Vagina (tissue), 2 donors: ENCODE measurements around the gene RGS6. TPM values are rescaled to one million over a fixed set of nuclear protein-coding genes. Genes with fewer than 3 reads are reported as not detected.

Experiments
- DNase-seq, 2 donors: peaks; one replicate each; pipeline ENCODE4 v3.0.0-alpha.2; 2017; ENCODE audit errors: extremely low spot score in 2 of 2
- H3K27ac ChIP-seq: fragments of 200-600 bp; sonication (generic); one replicate; pipeline ENCODE4 v1.5.1; 2019
- H3K27me3 ChIP-seq: fragments of 200-600 bp; sonication (generic); one replicate; pipeline ENCODE4 v1.5.1; 2019
- H3K36me3 ChIP-seq, 2 donors: fragments of 200-600 bp; sonication (generic); one replicate each; pipeline ENCODE4 v1.5.1; 2017 to 2019
- H3K4me1 ChIP-seq: fragments of 200-600 bp; sonication (generic); one replicate; pipeline ENCODE4 v1.5.1; 2019
- H3K4me3 ChIP-seq, 2 donors: fragments of 200-600 bp; sonication (generic); 1 replicate in 1 of 2; 2 replicates in 1 of 2; pipeline ENCODE4 v1.5.1; 2016 to 2019
- H3K9me3 ChIP-seq: fragments of 200-600 bp; sonication (generic); one replicate; pipeline ENCODE4 v1.5.1; 2019
- POLR2A ChIP-seq, 2 donors: fragments of 450-650 bp; IDR thresholded peaks; one replicate each; pipeline ENCODE4 v1.6.1; 2017; ENCODE audit warnings: antibody characterized with exemption in 2 of 2, mild to moderate bottlenecking in 2 of 2, moderate library complexity in 2 of 2
- POLR2AphosphoS5 ChIP-seq, 2 donors: sonication (generic); formaldehyde crosslinking; IDR thresholded peaks; one replicate each; pipeline ENCODE4 v1.9.0; 2017; ENCODE audit warnings: antibody characterized with exemption in 2 of 2, mild to moderate bottlenecking in 2 of 2, low read depth in 1 of 2; ENCODE audit not compliant: insufficient read depth in 1 of 2
- intact Hi-C: fragments of 100-400 bp; cut with DNase I; formaldehyde crosslinking; loops from one replicate; pipeline ENCODE4 v1.15.1; 2023
- total RNA-seq: library from RNA; depleted of rRNA; stranded (reverse); fragments of >200 nt; gene quantifications from one replicate; pipeline ENCODE4 v1.2.3, GENCODE V29; 2016
- TF ChIP-seq, protein P1 (sequence below), 3 experiments: fragments of 450-650 bp in 2 of 3; fragments of 200-600 bp in 1 of 3; sonication (generic) in 1 of 3; IDR thresholded peaks; one replicate each; pipeline ENCODE4 v1.5.1; 2017 to 2019; ENCODE audit warnings: antibody characterized with exemption in 3 of 3, mild to moderate bottlenecking in 2 of 3, moderate library complexity in 2 of 3

Gene RGS6
- total RNA-seq, 1 donor from 2014 or later: 2.0 TPM

DNA sequence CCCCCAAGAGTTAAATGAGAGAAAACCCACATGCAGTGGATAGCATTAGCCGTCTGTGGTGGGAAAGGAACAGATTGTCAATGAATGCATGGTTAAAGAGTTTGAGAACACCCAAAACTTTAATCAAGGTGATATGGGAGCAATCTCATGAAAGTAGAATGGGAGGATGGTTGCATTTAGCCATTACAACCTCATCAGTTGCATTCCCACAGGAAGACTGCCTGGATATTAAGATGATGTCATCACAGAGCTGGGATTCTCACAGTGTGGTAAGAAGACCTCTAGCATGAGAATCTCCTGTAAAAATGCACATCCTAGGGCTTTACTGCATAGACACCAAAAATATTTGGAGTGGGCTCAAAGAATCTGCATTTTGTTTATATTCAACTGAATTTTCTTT, 284.9 kb downstream of the RGS6 start:
- Histone ChIP-seq H3K36me3 (no peaks in the 10 kb centered on the region), H3K27me3 (no peaks in the 10 kb centered on the region), H3K9me3 (no peaks in the 10 kb centered on the region), H3K27ac (no peak overlapping the region), H3K4me1 (no peaks in the 10 kb centered on the region), H3K4me3 (no peak overlapping the region)
- intact Hi-C loops: no loop called here
- TF ChIP-seq POLR2A (IDR thresholded peaks at IDR 0.05): no peak
- TF ChIP-seq, protein P1, sequence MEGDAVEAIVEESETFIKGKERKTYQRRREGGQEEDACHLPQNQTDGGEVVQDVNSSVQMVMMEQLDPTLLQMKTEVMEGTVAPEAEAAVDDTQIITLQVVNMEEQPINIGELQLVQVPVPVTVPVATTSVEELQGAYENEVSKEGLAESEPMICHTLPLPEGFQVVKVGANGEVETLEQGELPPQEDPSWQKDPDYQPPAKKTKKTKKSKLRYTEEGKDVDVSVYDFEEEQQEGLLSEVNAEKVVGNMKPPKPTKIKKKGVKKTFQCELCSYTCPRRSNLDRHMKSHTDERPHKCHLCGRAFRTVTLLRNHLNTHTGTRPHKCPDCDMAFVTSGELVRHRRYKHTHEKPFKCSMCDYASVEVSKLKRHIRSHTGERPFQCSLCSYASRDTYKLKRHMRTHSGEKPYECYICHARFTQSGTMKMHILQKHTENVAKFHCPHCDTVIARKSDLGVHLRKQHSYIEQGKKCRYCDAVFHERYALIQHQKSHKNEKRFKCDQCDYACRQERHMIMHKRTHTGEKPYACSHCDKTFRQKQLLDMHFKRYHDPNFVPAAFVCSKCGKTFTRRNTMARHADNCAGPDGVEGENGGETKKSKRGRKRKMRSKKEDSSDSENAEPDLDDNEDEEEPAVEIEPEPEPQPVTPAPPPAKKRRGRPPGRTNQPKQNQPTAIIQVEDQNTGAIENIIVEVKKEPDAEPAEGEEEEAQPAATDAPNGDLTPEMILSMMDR (IDR thresholded peaks at IDR 0.05): no peak
- no peak for TF ChIP-seq POLR2AphosphoS5 (IDR thresholded peaks at IDR 0.05; ENCODE audit: insufficient read depth in 1 of 2, low read depth in 1 of 2)
- DNase-seq: no peak

DNA sequence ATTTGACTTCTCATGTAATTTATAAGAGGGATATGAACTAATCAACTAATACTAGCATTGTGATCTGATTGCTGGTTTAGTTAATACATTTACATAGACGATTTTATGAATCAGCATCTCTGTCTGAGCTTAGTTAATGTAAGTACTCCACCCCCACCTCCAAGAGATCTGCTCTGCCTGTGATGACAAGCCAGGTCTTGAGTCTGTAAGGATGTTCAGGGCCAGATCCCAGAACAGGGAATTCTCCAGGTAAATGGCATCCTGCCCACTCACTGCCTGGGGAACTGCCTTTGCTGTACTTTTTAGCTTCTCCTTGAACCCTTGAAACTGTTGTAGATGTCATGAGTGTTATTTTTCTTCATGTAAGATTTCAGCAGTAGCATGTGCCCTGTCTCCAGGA, 289.8 kb downstream of the RGS6 start:
- H3K27me3 ChIP-seq: no peaks in the 10 kb centered on the region
- H3K36me3 ChIP-seq: no peaks in the 10 kb centered on the region
- H3K4me3 ChIP-seq: no peak overlapping the region
- DNase-seq: no peak
- intact Hi-C loops: no loop called here
- no peak overlapping the region for H3K27ac ChIP-seq
- H3K4me1 ChIP-seq: no peaks in the 10 kb centered on the region
- no peaks in the 10 kb centered on the region for H3K9me3 ChIP-seq
- TF ChIP-seq POLR2A (IDR thresholded peaks at IDR 0.05) (no peak), POLR2AphosphoS5 (IDR thresholded peaks at IDR 0.05; ENCODE audit: insufficient read depth in 1 of 2, low read depth in 1 of 2) (no peak)
- TF ChIP-seq, protein P1 (IDR thresholded peaks at IDR 0.05): no peak

DNA sequence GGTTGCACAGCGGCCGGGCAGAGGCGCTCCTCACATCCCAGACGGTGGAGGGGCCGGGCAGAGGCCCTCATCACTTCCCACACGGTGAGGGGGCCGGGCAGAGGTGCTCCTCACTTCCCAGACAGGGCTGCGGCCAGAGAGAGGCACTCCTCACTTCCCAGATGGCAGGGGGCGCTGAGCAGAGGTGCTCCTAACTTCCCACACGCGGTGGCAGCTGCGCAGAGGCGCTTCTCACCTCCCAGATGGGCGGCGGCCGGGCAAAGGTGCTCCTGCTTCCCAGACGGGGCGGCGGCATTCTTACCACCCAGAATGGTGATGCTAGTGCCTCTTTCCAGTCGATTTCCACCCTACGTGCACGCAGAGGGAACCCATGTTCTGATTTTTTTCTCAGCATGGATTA, 304.4 kb downstream of the RGS6 start:
- H3K27ac ChIP-seq: no peak overlapping the region
- no peak for DNase-seq

DNA sequence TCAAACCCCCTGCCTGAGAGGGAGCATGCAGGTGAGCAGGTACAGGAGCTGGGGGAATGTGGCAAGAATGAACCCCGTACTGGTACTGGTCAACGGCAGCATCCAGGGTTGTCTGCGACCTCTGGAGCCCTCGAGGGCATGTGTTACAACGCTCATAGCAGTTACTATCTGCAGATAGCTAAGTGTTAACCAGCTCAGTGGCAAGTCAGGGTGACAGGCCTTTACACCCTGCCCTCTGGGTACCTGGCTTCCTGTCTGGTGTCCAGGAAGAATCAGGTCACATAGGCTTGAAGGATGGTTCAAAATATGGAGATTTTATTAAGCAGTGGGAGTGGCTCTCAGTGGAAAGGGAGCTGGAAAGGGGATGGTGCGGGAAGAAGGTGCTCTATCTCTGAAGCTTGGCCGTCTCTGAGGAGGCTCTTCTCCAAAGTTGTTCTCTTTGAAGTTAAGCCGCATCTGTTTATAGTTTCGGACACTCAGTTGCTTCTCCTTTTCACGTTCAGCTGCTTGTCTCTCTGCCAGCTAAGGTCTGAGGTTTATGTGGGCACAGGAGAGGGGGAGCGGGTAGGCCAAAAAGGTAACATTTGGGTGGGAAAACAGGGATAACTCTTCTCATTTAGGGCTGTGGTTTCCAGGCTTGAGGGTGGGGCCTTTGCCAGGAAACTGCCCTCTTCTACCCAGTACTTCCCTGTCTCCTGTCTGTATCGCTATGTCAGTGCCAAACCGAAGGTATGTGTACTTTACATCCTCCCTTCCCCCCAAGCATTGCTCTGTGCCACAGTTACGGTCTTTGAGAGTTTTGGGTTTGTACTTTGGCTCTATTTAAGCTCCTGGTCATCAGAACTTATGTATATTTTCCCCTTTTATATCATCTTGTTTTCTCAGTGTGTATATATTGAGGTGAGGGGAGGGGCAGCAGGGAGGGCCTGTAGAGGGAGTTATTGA, 305.8 kb downstream of the RGS6 start:
- no peak overlapping the region for H3K4me3 ChIP-seq
- no peak overlapping the region for H3K27ac ChIP-seq
- H3K4me1 ChIP-seq: no peaks in the 10 kb centered on the region
- DNase-seq: no peak
- TF ChIP-seq POLR2A (IDR thresholded peaks at IDR 0.05) (no peak), POLR2AphosphoS5 (IDR thresholded peaks at IDR 0.05; ENCODE audit: insufficient read depth in 1 of 2, low read depth in 1 of 2) (no peak)
- TF ChIP-seq, protein P1 (IDR thresholded peaks at IDR 0.05): no peak
- H3K9me3 ChIP-seq: no peaks in the 10 kb centered on the region
- H3K36me3 ChIP-seq: no peaks in the 10 kb centered on the region
- H3K27me3 ChIP-seq: no peaks in the 10 kb centered on the region
- intact Hi-C loops: no loop called here

More for the DNA sequence above, 304.4 kb downstream of the RGS6 start:
- Histone ChIP-seq H3K36me3 (no peaks in the 10 kb centered on the region), H3K9me3 (no peaks in the 10 kb centered on the region), H3K4me3 (no peak overlapping the region), H3K4me1 (no peaks in the 10 kb centered on the region), H3K27me3 (no peaks in the 10 kb centered on the region)
- no peak for TF ChIP-seq POLR2AphosphoS5 (IDR thresholded peaks at IDR 0.05; ENCODE audit: insufficient read depth in 1 of 2, low read depth in 1 of 2)
- TF ChIP-seq, protein P1 (IDR thresholded peaks at IDR 0.05): no peak
- TF ChIP-seq POLR2A (IDR thresholded peaks at IDR 0.05): no peak
- intact Hi-C loops: no loop called here
